Measurements from ENCODE around the gene CPNE4. TPM values are rescaled to one million over a fixed set of nuclear protein-coding genes. Genes with fewer than 3 reads are reported as not detected.

CPNE4 gene
- total RNA-seq, 1 donor from 2014 or later = 16.1 TPM

- Mint-ChIP-seq H3K27me3 (ENCODE audit: low read depth) (peaks cover 7% of the 10 kb centered on the region), H3K36me3 (ENCODE audit: low read depth) (no peaks in the 10 kb centered on the region), H3K4me1 (peaks cover 11% of the 10 kb centered on the region), H3K9me3 (no peaks in the 10 kb centered on the region), H3K27ac (ENCODE audit: unreplicated experiment) (no peak overlapping the region), H3K4me3 (no peak overlapping the region)
- no peak for TF ChIP-seq CTCF (conservative IDR thresholded peaks at IDR 0.05)
- no peak for DNase-seq (ENCODE audit: low read depth, low spot score)
These were observed 230.2 kb downstream of the CPNE4 start for GRCh38 chr3:131804565-131805133.

GRCh38 chr3:131803113-131803512, 231.7 kb downstream of the CPNE4 start:
- H3K27me3 Mint-ChIP-seq (ENCODE audit: low read depth) = no peaks in the 10 kb centered on the region
- DNase-seq (ENCODE audit: low read depth, low spot score) = no peak
- H3K4me3 Mint-ChIP-seq = no peak overlapping the region
- peaks cover 17% of the 10 kb centered on the region for H3K4me1 Mint-ChIP-seq
- H3K9me3 Mint-ChIP-seq = no peaks in the 10 kb centered on the region
- no peaks in the 10 kb centered on the region for H3K36me3 Mint-ChIP-seq (ENCODE audit: low read depth)
- no peak overlapping the region for H3K27ac Mint-ChIP-seq (ENCODE audit: unreplicated experiment)
- TF ChIP-seq CTCF (conservative IDR thresholded peaks at IDR 0.05) = no peak

- Mint-ChIP-seq H3K9me3 (no peaks in the 10 kb centered on the region), H3K36me3 (ENCODE audit: low read depth) (no peaks in the 10 kb centered on the region), H3K4me1 (peaks cover 26% of the 10 kb centered on the region), H3K27ac (ENCODE audit: unreplicated experiment) (peak overlapping the region; percentile 35), H3K4me3 (no peak overlapping the region), H3K27me3 (ENCODE audit: low read depth) (no peaks in the 10 kb centered on the region)
- no peak for DNase-seq (ENCODE audit: low read depth, low spot score)
- TF ChIP-seq CTCF (conservative IDR thresholded peaks at IDR 0.05) = no peak
These were observed 232.8 kb downstream of the CPNE4 start for GRCh38 chr3:131802029-131802428.

GRCh38 chr3:131801566-131801965, 233.2 kb downstream of the CPNE4 start:
- H3K4me3 Mint-ChIP-seq = no peak overlapping the region
- no peak for TF ChIP-seq CTCF (conservative IDR thresholded peaks at IDR 0.05)
- peaks cover 30% of the 10 kb centered on the region for H3K4me1 Mint-ChIP-seq
- peak overlapping the region; percentile 35 for H3K27ac Mint-ChIP-seq (ENCODE audit: unreplicated experiment)
- no peaks in the 10 kb centered on the region for H3K9me3 Mint-ChIP-seq
- H3K27me3 Mint-ChIP-seq (ENCODE audit: low read depth) = no peaks in the 10 kb centered on the region
- H3K36me3 Mint-ChIP-seq (ENCODE audit: low read depth) = no peaks in the 10 kb centered on the region
- DNase-seq (ENCODE audit: low read depth, low spot score) = no peak

- no peaks in the 10 kb centered on the region for H3K9me3 Mint-ChIP-seq
These were observed 237.0 kb downstream of the CPNE4 start for GRCh38 chr3:131797776-131798175.

More at GRCh38 chr3:131797776-131798175, 237.0 kb downstream of the CPNE4 start:
- Mint-ChIP-seq H3K27ac (ENCODE audit: unreplicated experiment) (peak overlapping the region; percentile 3), H3K36me3 (ENCODE audit: low read depth) (no peaks in the 10 kb centered on the region), H3K27me3 (ENCODE audit: low read depth) (peaks cover 12% of the 10 kb centered on the region), H3K4me3 (no peak overlapping the region), H3K4me1 (peaks cover 51% of the 10 kb centered on the region)
- no peak for TF ChIP-seq CTCF (conservative IDR thresholded peaks at IDR 0.05)
- DNase-seq (ENCODE audit: low read depth, low spot score) = no peak

Data from neural crest cell (in vitro differentiated cells).